Mesenchymal stem cell (in vitro differentiated cells and primary cell): Measurements from ENCODE around the gene OR10P1.

Experiments
- DNase-seq: peaks from one replicate; pipeline ENCODE4 v3.0.0-alpha.2; 2013
- H2AFZ ChIP-seq: one replicate; pipeline ENCODE4 v1.6.1; 2013; ENCODE audit warnings: low read depth, mild to moderate bottlenecking, control low read depth, inconsistent platforms, low read length, moderate library complexity
- H2AK5ac ChIP-seq: 2 replicates; pipeline ENCODE4 v1.6.1; 2013; ENCODE audit warnings: low read length, moderate library complexity, mild to moderate bottlenecking, inconsistent platforms; ENCODE audit not compliant: severe bottlenecking
- H2BK120ac ChIP-seq: one replicate; pipeline ENCODE4 v1.6.1; 2013; ENCODE audit warnings: low read depth, mild to moderate bottlenecking, inconsistent platforms, low read length, moderate library complexity
- H2BK12ac ChIP-seq, 2 experiments: one replicate each; pipeline ENCODE4 v1.6.1; 2013; ENCODE audit warnings: inconsistent platforms in 2 of 2, low read length in 2 of 2, mild to moderate bottlenecking in 2 of 2, moderate library complexity in 2 of 2, control low read depth in 1 of 2
- H2BK15ac ChIP-seq: one replicate; pipeline ENCODE4 v1.6.1; 2013; ENCODE audit warnings: mild to moderate bottlenecking, low read depth, inconsistent platforms; ENCODE audit not compliant: poor library complexity, severe bottlenecking
- H2BK5ac ChIP-seq: 2 replicates; pipeline ENCODE4 v1.6.1; 2013; ENCODE audit warnings: low read depth, mild to moderate bottlenecking, low read length, control low read depth, inconsistent platforms; ENCODE audit not compliant: poor library complexity, severe bottlenecking
- H3K14ac ChIP-seq, 2 experiments: one replicate each; pipeline ENCODE4 v1.6.1; 2013; ENCODE audit warnings: inconsistent platforms in 2 of 2, low read length in 2 of 2, control low read depth in 1 of 2, mild to moderate bottlenecking in 1 of 2, moderate library complexity in 1 of 2
- H3K18ac ChIP-seq, 2 experiments: one replicate each; pipeline ENCODE4 v1.6.1; 2013; ENCODE audit warnings: inconsistent platforms in 2 of 2, low read length in 2 of 2, control low read depth in 1 of 2, low read depth in 1 of 2, mild to moderate bottlenecking in 1 of 2
- H3K23ac ChIP-seq, 2 experiments: one replicate each; pipeline ENCODE4 v1.6.1; 2013; ENCODE audit warnings: inconsistent platforms in 2 of 2, low read length in 2 of 2, mild to moderate bottlenecking in 2 of 2, moderate library complexity in 2 of 2, control low read depth in 1 of 2
- H3K27ac ChIP-seq: 2 replicates; pipeline ENCODE4 v1.5.1; 2013; ENCODE audit warnings: mild to moderate bottlenecking, moderate library complexity, low read length, control low read depth, inconsistent platforms; ENCODE audit not compliant: poor library complexity, severe bottlenecking
- H3K27me3 ChIP-seq, 2 experiments: 2 replicates each; pipeline versions ENCODE4 v1.6.1 to v1.7.0; 2013; ENCODE audit warnings: low read length in 2 of 2, mild to moderate bottlenecking in 2 of 2, moderate library complexity in 2 of 2, control low read depth in 1 of 2, inconsistent platforms in 1 of 2; ENCODE audit not compliant: control insufficient read depth in 1 of 2, insufficient read depth in 1 of 2
- H3K36me3 ChIP-seq, 2 experiments: 2 replicates each; pipeline versions ENCODE4 v1.6.1 to v1.7.0; 2013; ENCODE audit warnings: low read length in 2 of 2, control low read depth in 1 of 2, inconsistent platforms in 1 of 2, low read depth in 1 of 2, mild to moderate bottlenecking in 1 of 2; ENCODE audit not compliant: insufficient read depth in 2 of 2, control insufficient read depth in 1 of 2
- H3K4ac ChIP-seq, 2 experiments: one replicate each; pipeline ENCODE4 v1.6.1; 2013; ENCODE audit warnings: inconsistent platforms in 2 of 2, low read length in 2 of 2, mild to moderate bottlenecking in 2 of 2, moderate library complexity in 2 of 2, control low read depth in 1 of 2, low read depth in 1 of 2
- H3K4me1 ChIP-seq: 2 replicates; pipeline ENCODE4 v1.6.1; 2013; ENCODE audit warnings: low read depth, low read length, control low read depth; ENCODE audit not compliant: control insufficient read depth, insufficient read depth
- H3K4me2 ChIP-seq: 2 replicates; pipeline ENCODE4 v1.6.1; 2013; ENCODE audit warnings: low read length, mild to moderate bottlenecking, inconsistent platforms; ENCODE audit not compliant: poor library complexity, severe bottlenecking
- H3K4me3 ChIP-seq, 2 experiments: 2 replicates each; pipeline versions ENCODE4 v1.5.1 to v1.7.0; 2013; ENCODE audit warnings: low read length in 2 of 2, mild to moderate bottlenecking in 2 of 2, control low read depth in 1 of 2, low read depth in 1 of 2; ENCODE audit not compliant: insufficient read depth in 1 of 2
- H3K79me1 ChIP-seq: replicated peaks from 2 replicates; pipeline ENCODE4 v1.6.1; 2013; ENCODE audit warnings: mild to moderate bottlenecking, control low read depth, low read length, inconsistent platforms; ENCODE audit not compliant: poor library complexity, severe bottlenecking
- H3K9ac ChIP-seq: 2 replicates; pipeline ENCODE4 v1.7.0; 2013; ENCODE audit warnings: mild to moderate bottlenecking, low read length, moderate library complexity
- H3K9me3 ChIP-seq: 2 replicates; pipeline ENCODE4 v1.7.0; 2013; ENCODE audit warnings: mild to moderate bottlenecking, low read length; ENCODE audit not compliant: control insufficient read depth
- H4K8ac ChIP-seq: one replicate; pipeline ENCODE4 v1.6.1; 2013; ENCODE audit warnings: inconsistent platforms, mild to moderate bottlenecking, low read length, moderate library complexity
- H4K91ac ChIP-seq: one replicate; pipeline ENCODE4 v1.6.1; 2013; ENCODE audit warnings: mild to moderate bottlenecking, low read length, inconsistent platforms
- WGBS: methylation state at CpG from one replicate; pipeline ENCODE4 v1.1.7; 2013; ENCODE audit warnings: mixed read lengths; 5-methylcytosine and 5-hydroxymethylcytosine counted together

OR10P1 gene

GRCh38 chr12:55626154-55626553 lies 10.5 kb upstream of the OR10P1 start:
- no peak for DNase-seq
- H2AFZ ChIP-seq, result no peak overlapping the region

GRCh38 chr12:55629058-55629841 lies 7.4 kb upstream of the OR10P1 start:
- Histone ChIP-seq H3K9me3 (no peaks in the 10 kb centered on the region), H2AK5ac (no peak overlapping the region), H2AFZ (no peak overlapping the region), H3K4ac (no peak overlapping the region), H3K4me3 (no peak overlapping the region), H2BK5ac (no peak overlapping the region), H3K4me1 (no peaks in the 10 kb centered on the region), H3K36me3 (no peaks in the 10 kb centered on the region), H4K8ac (no peak overlapping the region), H2BK12ac (no peak overlapping the region), H3K4me2 (no peak overlapping the region), H2BK120ac (no peak overlapping the region), H3K9ac (no peak overlapping the region), H3K79me1 (no peaks in the 10 kb centered on the region), H3K23ac (no peak overlapping the region), H3K18ac (no peak overlapping the region), H3K14ac (no peak overlapping the region), H3K27ac (no peak overlapping the region), H3K27me3 (peaks cover 36 to 66% of the 10 kb centered on the region in 2 experiments), H2BK15ac (no peak overlapping the region), H4K91ac (no peak overlapping the region)
- WGBS, result 74% methylated on average over 3 of the region's 3 CpGs
- DNase-seq, result no peak

More at GRCh38 chr12:55626154-55626553, 10.5 kb upstream of the OR10P1 start:
- no peak overlapping the region for H3K27ac ChIP-seq
- no peak overlapping the region for H2BK12ac ChIP-seq
- H2BK15ac ChIP-seq, result no peak overlapping the region
- H3K36me3 ChIP-seq, result no peaks in the 10 kb centered on the region
- H2BK120ac ChIP-seq, result no peak overlapping the region
- H3K4me3 ChIP-seq, result no peak overlapping the region
- no peak overlapping the region for H2AK5ac ChIP-seq
- no peaks in the 10 kb centered on the region for H3K79me1 ChIP-seq
- 80% methylated on average over 4 of the region's 4 CpGs for WGBS
- H3K18ac ChIP-seq, result no peak overlapping the region
- H3K9me3 ChIP-seq, result no peaks in the 10 kb centered on the region
- no peak overlapping the region for H3K4me2 ChIP-seq
- no peak overlapping the region for H2BK5ac ChIP-seq
- no peaks in the 10 kb centered on the region for H3K4me1 ChIP-seq
- H4K8ac ChIP-seq, result no peak overlapping the region
- H3K23ac ChIP-seq, result no peak overlapping the region
- no peak overlapping the region for H4K91ac ChIP-seq
- peaks cover 28 to 62% of the 10 kb centered on the region in 2 experiments for H3K27me3 ChIP-seq
- H3K4ac ChIP-seq, result no peak overlapping the region
- H3K9ac ChIP-seq, result no peak overlapping the region
- H3K14ac ChIP-seq, result no peak overlapping the region

- H4K8ac ChIP-seq, result no peak overlapping the region
- no peak overlapping the region for H2BK12ac ChIP-seq
- H3K4me3 ChIP-seq, result no peak overlapping the region
- no peak overlapping the region for H2AFZ ChIP-seq
- no peak overlapping the region for H2BK15ac ChIP-seq
- H3K9me3 ChIP-seq, result no peaks in the 10 kb centered on the region
- H3K14ac ChIP-seq, result no peak overlapping the region
- no peak overlapping the region for H3K23ac ChIP-seq
- no peak overlapping the region for H4K91ac ChIP-seq
- H3K27ac ChIP-seq, result no peak overlapping the region
- no peak overlapping the region for H3K4me2 ChIP-seq
- no peak overlapping the region for H3K9ac ChIP-seq
- DNase-seq, result no peak
- no peak overlapping the region for H2BK5ac ChIP-seq
- H3K18ac ChIP-seq, result no peak overlapping the region
- 92% methylated on average over 1 of the region's 1 CpG for WGBS
- no peaks in the 10 kb centered on the region for H3K4me1 ChIP-seq
- H3K4ac ChIP-seq, result no peak overlapping the region
- no peak overlapping the region for H2BK120ac ChIP-seq
- H3K36me3 ChIP-seq, result no peaks in the 10 kb centered on the region
- no peaks in the 10 kb centered on the region for H3K79me1 ChIP-seq
- no peak overlapping the region for H2AK5ac ChIP-seq
- H3K27me3 ChIP-seq, result peaks cover 29 to 62% of the 10 kb centered on the region in 2 experiments
Measured at GRCh38 chr12:55631056-55631455, 5.6 kb upstream of the OR10P1 start.

DNA sequence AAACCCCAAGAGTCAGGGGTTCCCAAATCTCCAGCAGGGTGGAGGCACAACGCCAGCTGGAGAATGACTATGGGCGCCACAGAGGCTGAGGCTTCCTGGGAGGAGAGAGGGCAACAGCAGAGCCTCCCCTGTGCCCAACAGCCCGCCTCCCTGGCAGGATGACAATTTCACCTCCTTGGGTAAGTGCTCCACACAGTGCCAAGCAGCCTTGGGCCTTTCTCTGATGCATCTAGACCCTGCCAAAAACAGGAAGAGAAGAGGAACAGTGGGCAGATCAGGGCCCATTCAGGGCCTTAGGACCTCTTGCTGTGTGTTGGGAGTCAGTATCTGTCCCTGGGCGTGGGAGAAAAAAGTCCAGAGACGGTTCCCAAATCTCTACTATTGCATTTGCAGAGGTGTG lies 5.0 kb upstream of the OR10P1 start:
- Histone ChIP-seq H3K18ac (no peak overlapping the region), H3K4me1 (no peaks in the 10 kb centered on the region), H2BK120ac (no peak overlapping the region), H3K4ac (no peak overlapping the region), H2BK5ac (no peak overlapping the region), H3K9ac (no peak overlapping the region), H2AFZ (no peak overlapping the region), H4K8ac (no peak overlapping the region), H3K4me2 (no peak overlapping the region), H3K36me3 (no peaks in the 10 kb centered on the region), H3K14ac (no peak overlapping the region), H4K91ac (no peak overlapping the region), H3K27me3 (peaks cover 22 to 62% of the 10 kb centered on the region in 2 experiments), H2BK12ac (no peak overlapping the region), H3K4me3 (no peak overlapping the region), H3K23ac (no peak overlapping the region), H3K79me1 (no peaks in the 10 kb centered on the region), H3K9me3 (no peaks in the 10 kb centered on the region), H2BK15ac (no peak overlapping the region), H2AK5ac (no peak overlapping the region), H3K27ac (no peak overlapping the region)
- no peak for DNase-seq
- WGBS, result 75% methylated on average over 5 of the region's 5 CpGs
